K562 (cell line): Measurements from ENCODE around the gene VSTM1. TPM values are rescaled to one million over a fixed set of nuclear protein-coding genes. Genes with fewer than 3 reads are reported as not detected.

ENCODE experiments used
- ATAC-seq: fragments of 200-7000 bp; cut with Tn5 transposase; 3 replicates; pipeline ENCODE4 v1.9.1; 2020; ENCODE audit warnings: moderate library complexity
- BruUV-seq: library from RNA; stranded (reverse); fragments of 400-500 nt; replicated peaks from 2 replicates; lab custom pipeline; 2021; lab: Mats Ljungman, UMichigan
- CTCF ChIA-PET: fragments of 300-600 bp; formaldehyde crosslinking; extraction: SDS; loops from one replicate; lab custom pipeline; 2021; ENCODE audit warnings: low intra/inter-chr PET ratio; lab: Yijun Ruan, JAX
- POLR2A ChIA-PET: fragments of 300-600, 350-650 bp; sonication (Branson Sonifier 250); formaldehyde crosslinking; extraction: SDS; loops from one replicate; lab custom pipeline; 2021; ENCODE audit warnings: antibody characterized with exemption, inconsistent platforms; lab: Yijun Ruan, JAX
- DNase-seq, 4 experiments: peaks; one replicate each; pipeline versions ENCODE4 v3.0.0 to v3.0.0-alpha.2; 2011 to 2018; ENCODE audit warnings: low spot score in 3 of 4, mixed read lengths in 3 of 4; ENCODE audit errors: extremely low read depth in 1 of 4
- FAIRE-seq: peaks from 2 replicates; lab custom pipeline; 2011; peaks lifted over from hg19 to GRCh38; lab: Jason Lieb, UNC
- H2AFZ ChIP-seq: 2 replicates; pipeline ENCODE4 v1.6.0; 2011; ENCODE audit warnings: low read depth, low read length, control low read depth, inconsistent platforms
- H3K27ac ChIP-seq: fragments of 200-600 bp; 3 replicates; pipeline ENCODE4 v1.8.0; 2011; ENCODE audit warnings: low read depth, mild to moderate bottlenecking, control low read depth, inconsistent platforms, low read length, moderate library complexity, mixed read lengths; ENCODE audit errors: extremely low read depth
- H3K27me3 ChIP-seq, 2 experiments: fragments of 300-600 bp in 1 of 2; 2 replicates in 1 of 2; 3 replicates in 1 of 2; pipeline versions ENCODE4 v1.6.0 to v1.8.0; 2011; ENCODE audit warnings: inconsistent platforms in 2 of 2, low read length in 2 of 2, mild to moderate bottlenecking in 1 of 2, mixed read lengths in 1 of 2, moderate library complexity in 1 of 2; ENCODE audit not compliant: control insufficient read depth in 2 of 2, insufficient read depth in 2 of 2
- H3K36me3 ChIP-seq: fragments of 300-600 bp; 3 replicates; pipeline ENCODE4 v1.8.0; 2011; ENCODE audit warnings: mild to moderate bottlenecking, low read length, inconsistent platforms; ENCODE audit not compliant: control insufficient read depth, insufficient read depth
- H3K4me1 ChIP-seq, 2 experiments: fragments of 200-600 bp in 1 of 2; replicated peaks in 1 of 2; 2 replicates in 1 of 2; 3 replicates in 1 of 2; pipeline versions ENCODE4 v1.5.1 to v1.8.0; 2011; ENCODE audit warnings: inconsistent platforms in 2 of 2, low read length in 2 of 2, mild to moderate bottlenecking in 1 of 2, mixed read lengths in 1 of 2, moderate library complexity in 1 of 2; ENCODE audit not compliant: control insufficient read depth in 2 of 2, insufficient read depth in 2 of 2
- H3K4me2 ChIP-seq: 2 replicates; pipeline ENCODE4 v1.6.1; 2011; ENCODE audit warnings: low read length, control low read depth, inconsistent platforms, mixed read lengths; ENCODE audit not compliant: insufficient read depth
- H3K4me3 ChIP-seq: fragments of 200-600 bp; sonication (generic), shearing (Covaris generic); 2 replicates; pipeline ENCODE4 v1.5.1; 2016; ENCODE audit warnings: control low read depth, inconsistent platforms
- H3K79me2 ChIP-seq: fragments of 200-600 bp; 3 replicates; pipeline ENCODE4 v1.8.0; 2011; ENCODE audit warnings: low read length, inconsistent platforms; ENCODE audit not compliant: control insufficient read depth, insufficient read depth
- H3K9ac ChIP-seq, 2 experiments: 2 replicates each; pipeline versions ENCODE4 v1.6.0 to v1.6.1; 2011; ENCODE audit warnings: low read depth in 2 of 2, low read length in 2 of 2, control low read depth in 1 of 2, inconsistent platforms in 1 of 2, mild to moderate bottlenecking in 1 of 2, mixed read lengths in 1 of 2; ENCODE audit not compliant: insufficient read depth in 1 of 2
- H3K9me1 ChIP-seq: one replicate; pipeline ENCODE4 v1.6.0; 2011; ENCODE audit warnings: inconsistent platforms, mild to moderate bottlenecking, low read length, moderate library complexity; ENCODE audit not compliant: control insufficient read depth, insufficient read depth
- H3K9me3 ChIP-seq: replicated peaks from 2 replicates; pipeline ENCODE4 v1.5.1; 2011; ENCODE audit warnings: low read depth, low read length, inconsistent platforms; ENCODE audit not compliant: control insufficient read depth, insufficient read depth
- H4K20me1 ChIP-seq: replicated peaks from 2 replicates; pipeline ENCODE4 v1.6.1; 2011; ENCODE audit warnings: low read length, inconsistent platforms, mixed read lengths; ENCODE audit not compliant: control insufficient read depth, insufficient read depth
- POLR2G ChIP-seq: fragments of 200-400 bp; formaldehyde crosslinking; IDR thresholded peaks from 2 replicates; pipeline ENCODE4 v1.6.1; 2017; ENCODE audit warnings: low read depth, mild to moderate bottlenecking, antibody characterized with exemption, low read length, moderate library complexity
- RBFOX2 ChIP-seq: fragments of 200-400 bp; formaldehyde crosslinking; IDR thresholded peaks from 2 replicates; pipeline ENCODE4 v1.6.1; 2017; ENCODE audit warnings: low read depth, mild to moderate bottlenecking, low read length, moderate library complexity
- whole genome bisulfite sequencing: fragments of 100-300 bp; shearing (Covaris generic); methylation state at CpG from one replicate; pipeline ENCODE4 v1.1.6; 2016; ENCODE audit warnings: low coverage, mixed read lengths; ENCODE audit not compliant: insufficient coverage; ENCODE audit errors: missing lambda C conversion rate; 5-methylcytosine and 5-hydroxymethylcytosine counted together
- in situ Hi-C: fragments of 300-500 bp; cut with MboI; formaldehyde crosslinking; loops from 4 replicates; pipeline ENCODE4 v1.15.0; 2018; ENCODE audit warnings: inconsistent platforms, mixed read lengths
- intact Hi-C: fragments of 100-400 bp; cut with micrococcal nuclease; formaldehyde crosslinking; loops from 2 replicates; pipeline ENCODE4 v1.14.2; 2022
- polyA plus RNA-seq, 8 experiments: library from polyadenylated mRNA; depleted of rRNA in 4 of 8; stranded (reverse) in 5 of 8; unstranded in 3 of 8; fragments of >200 nt; fragmentation: Nextera tagmentation in 2 of 8; fragmentation: Illumina TruSeq in 1 of 8; extraction: Ambion mirVana in 2 of 8; extraction: Trizol in 1 of 8; gene quantifications; 2 replicates each; pipeline versions ENCODE4 v1.2.1 to v1.2.3, GENCODE V29; 2011 to 2014; ENCODE audit warnings: inconsistent platforms in 1 of 8, missing spikeins in 1 of 8
- total RNA-seq, 7 experiments: library from RNA; depleted of rRNA in 6 of 7; stranded (reverse); fragments of >200 nt in 6 of 7; fragmentation: Illumina TruSeq in 2 of 7; extraction: Trizol in 2 of 7; gene quantifications; 2 replicates each; pipeline versions ENCODE4 v1.2.1 to v1.2.3, GENCODE V29; 2011 to 2021; ENCODE audit warnings: low replicate concordance in 1 of 7
- TF ChIP-seq, protein P1 (sequence below): fragments of 250-450 bp; sonication (Bioruptor Pico); IDR thresholded peaks from 2 replicates; pipeline ENCODE4 v1.5.0; 2022; ENCODE audit warnings: mild to moderate bottlenecking

VSTM1 gene
- total and polyA plus RNA-seq, 9 of the 15 experiments (the other 6 are each of a cell fraction or from before 2014, with no cell fraction given), result not detected

DNA sequence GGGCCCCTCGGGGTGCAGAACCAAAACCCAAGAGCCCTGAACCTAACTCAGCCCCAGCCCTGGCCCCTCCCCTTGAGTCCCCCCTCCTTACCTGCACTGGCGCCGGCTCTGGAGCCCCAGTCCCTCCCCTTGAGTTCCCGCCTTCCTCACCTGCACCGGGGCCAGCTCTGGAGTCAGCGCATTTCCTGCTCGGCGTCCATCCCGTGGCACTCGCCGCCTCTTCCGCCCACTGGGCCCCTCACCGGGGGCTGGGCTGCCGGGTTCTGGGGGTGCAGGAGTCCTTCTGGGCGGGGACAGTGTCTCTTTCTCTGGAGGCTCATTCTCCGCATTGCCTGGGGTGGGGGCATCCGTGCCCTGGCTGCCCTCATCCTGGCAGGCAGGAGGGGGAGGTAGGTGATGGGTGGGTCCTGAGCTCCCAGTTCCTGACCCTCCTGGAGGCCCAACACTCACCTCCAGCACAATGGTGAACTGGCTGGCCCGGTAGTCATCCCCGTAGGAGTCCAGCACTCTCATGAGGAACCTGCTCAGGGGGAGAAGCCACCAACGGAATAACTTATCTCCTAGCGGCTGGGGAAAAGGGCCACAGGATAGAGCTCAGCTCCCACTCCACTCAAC is 44.3 kb upstream of the VSTM1 start:
- Histone ChIP-seq H3K9me1 (no peaks in the 10 kb centered on the region), H3K27ac (no peak overlapping the region), H3K79me2 (peaks cover 20% of the 10 kb centered on the region), H3K4me2 (no peak overlapping the region), H3K9ac (no peak overlapping the region), H4K20me1 (peaks cover 3% of the 10 kb centered on the region; the same call in 1 of the 2 replicates), H3K27me3 (no peaks in the 10 kb centered on the region)
- 93% methylated on average over 13 of the region's 21 CpGs for WGBS
- no TSS peak for BruUV-seq
- in situ Hi-C loops, result no loop called here
- CTCF ChIA-PET, result no interaction called here
- TF ChIP-seq, protein P1, sequence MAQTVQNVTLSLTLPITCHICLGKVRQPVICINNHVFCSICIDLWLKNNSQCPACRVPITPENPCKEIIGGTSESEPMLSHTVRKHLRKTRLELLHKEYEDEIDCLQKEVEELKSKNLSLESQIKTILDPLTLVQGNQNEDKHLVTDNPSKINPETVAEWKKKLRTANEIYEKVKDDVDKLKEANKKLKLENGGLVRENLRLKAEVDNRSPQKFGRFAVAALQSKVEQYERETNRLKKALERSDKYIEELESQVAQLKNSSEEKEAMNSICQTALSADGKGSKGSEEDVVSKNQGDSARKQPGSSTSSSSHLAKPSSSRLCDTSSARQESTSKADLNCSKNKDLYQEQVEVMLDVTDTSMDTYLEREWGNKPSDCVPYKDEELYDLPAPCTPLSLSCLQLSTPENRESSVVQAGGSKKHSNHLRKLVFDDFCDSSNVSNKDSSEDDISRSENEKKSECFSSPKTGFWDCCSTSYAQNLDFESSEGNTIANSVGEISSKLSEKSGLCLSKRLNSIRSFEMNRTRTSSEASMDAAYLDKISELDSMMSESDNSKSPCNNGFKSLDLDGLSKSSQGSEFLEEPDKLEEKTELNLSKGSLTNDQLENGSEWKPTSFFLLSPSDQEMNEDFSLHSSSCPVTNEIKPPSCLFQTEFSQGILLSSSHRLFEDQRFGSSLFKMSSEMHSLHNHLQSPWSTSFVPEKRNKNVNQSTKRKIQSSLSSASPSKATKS (CRISPR knock-in tag), result no peak
- peak; percentile 46 for TF ChIP-seq RBFOX2
- TF ChIP-seq POLR2G, result peak; percentile 57; the same call in 1 of the 2 replicates
- TF ChIP-seq, all 486 proteins: peak for 2
- ATAC-seq (no peak), DNase-seq (peak in 1 of 4 experiments; percentile 12), FAIRE-seq (no peak)
- intact Hi-C loops, result no loop called here
- Histone ChIP-seq H3K9me3 (no peaks in the 10 kb centered on the region), H3K4me3 (no peak overlapping the region), H3K36me3 (peaks cover 72% of the 10 kb centered on the region; the same call in 2 of the 3 replicates), H3K4me1 (peaks cover 0 to 22% of the 10 kb centered on the region in 2 experiments; a peak in 3 of 5 replicates), H2AFZ (no peak overlapping the region)
- POLR2A ChIA-PET, result no interaction called here
